H1 (cell line): ENCODE measurements around the gene SASS6. TPM values are rescaled to one million over a fixed set of nuclear protein-coding genes. Genes with fewer than 3 reads are reported as not detected.
A peak's percentile ranks its signal among the peaks of the same experiment; 100 is the strongest.

ENCODE experiments used
- CTCF ChIA-PET: fragments of 300-600 bp; sonication (Branson Sonifier 250); formaldehyde crosslinking; loops from one replicate; lab custom pipeline; 2021; ENCODE audit not compliant: partially characterized antibody; lab: Charles Lee
- POLR2A ChIA-PET: fragments of 300-600 bp; sonication (Branson Sonifier 250); formaldehyde crosslinking; loops from one replicate; lab custom pipeline; 2021; ENCODE audit warnings: inconsistent platforms; ENCODE audit not compliant: partially characterized antibody; lab: Charles Lee
- DNase-seq, 2 experiments: peaks; one replicate each; pipeline versions ENCODE4 v3.0.0 to v3.0.0-alpha.2; 2010 to 2022; ENCODE audit warnings: low spot score in 2 of 2, low read depth in 1 of 2, mixed read lengths in 1 of 2
- FAIRE-seq: peaks from 2 replicates; lab custom pipeline; 2011; peaks lifted over from hg19 to GRCh38; lab: Jason Lieb, UNC
- H2AFZ ChIP-seq: 2 replicates; pipeline ENCODE4 v1.8.1; 2012; ENCODE audit warnings: low read length, inconsistent platforms
- H2AK5ac ChIP-seq: 2 replicates; pipeline ENCODE4 v1.6.1; 2013; ENCODE audit warnings: low read depth, low read length
- H2BK120ac ChIP-seq: replicated peaks from 2 replicates; pipeline ENCODE3; 2013; ENCODE audit warnings: low read depth, low read length, inconsistent platforms
- H2BK12ac ChIP-seq: 2 replicates; pipeline ENCODE4 v1.6.1; 2013; ENCODE audit warnings: low read depth, low read length
- H2BK15ac ChIP-seq: 2 replicates; pipeline ENCODE4 v1.6.1; 2013; ENCODE audit warnings: low read length
- H2BK20ac ChIP-seq: 2 replicates; pipeline ENCODE4 v1.6.1; 2013; ENCODE audit warnings: low read length
- H2BK5ac ChIP-seq: 2 replicates; pipeline ENCODE4 v1.6.1; 2013; ENCODE audit warnings: low read depth, low read length
- H3K14ac ChIP-seq: 2 replicates; pipeline ENCODE4 v1.6.1; 2013; ENCODE audit warnings: inconsistent platforms; ENCODE audit not compliant: insufficient read length
- H3K18ac ChIP-seq: 2 replicates; pipeline ENCODE4 v1.6.1; 2013; ENCODE audit warnings: low read length; ENCODE audit errors: extremely low read depth
- H3K23ac ChIP-seq: 2 replicates; pipeline ENCODE4 v1.6.1; 2013; ENCODE audit warnings: inconsistent platforms; ENCODE audit not compliant: insufficient read length
- H3K23me2 ChIP-seq: 2 replicates; pipeline ENCODE4 v1.6.1; 2013; ENCODE audit warnings: low read depth, low read length
- H3K27ac ChIP-seq: 2 replicates; pipeline ENCODE4 v1.6.1; 2011; ENCODE audit warnings: low read depth, low read length, inconsistent platforms
- H3K27me3 ChIP-seq, 4 experiments: replicated peaks in 1 of 4; 1 replicate in 1 of 4; 2 replicates in 3 of 4; pipeline versions ENCODE4 v1.6.1 to v1.8.1; 2011 to 2013; ENCODE audit warnings: low read length in 3 of 4, mild to moderate bottlenecking in 3 of 4, inconsistent platforms in 2 of 4, mixed read lengths in 2 of 4, moderate library complexity in 1 of 4; ENCODE audit not compliant: control insufficient read depth in 3 of 4, insufficient read depth in 3 of 4; ENCODE audit errors: extremely low read depth in 1 of 4
- H3K36me3 ChIP-seq, 4 experiments: 2 replicates each; pipeline versions ENCODE4 v1.6.1 to v1.8.1; 2011 to 2013; ENCODE audit warnings: mild to moderate bottlenecking in 4 of 4, low read length in 3 of 4, moderate library complexity in 2 of 4, control low read depth in 1 of 4, inconsistent platforms in 1 of 4; ENCODE audit not compliant: insufficient read depth in 4 of 4, control insufficient read depth in 2 of 4
- H3K4ac ChIP-seq: replicated peaks from 2 replicates; pipeline ENCODE3; 2013; ENCODE audit warnings: low read length, low read depth, mixed read lengths, inconsistent platforms; ENCODE audit not compliant: insufficient read length
- H3K4me1 ChIP-seq, 4 experiments: replicated peaks in 1 of 4; 1 replicate in 1 of 4; 2 replicates in 3 of 4; pipeline versions ENCODE4 v1.6.1 to v1.8.1; 2011 to 2013; ENCODE audit warnings: low read length in 3 of 4, inconsistent platforms in 2 of 4, mixed read lengths in 1 of 4; ENCODE audit not compliant: insufficient read depth in 4 of 4, control insufficient read depth in 3 of 4
- H3K4me2 ChIP-seq, 2 experiments: 2 replicates each; pipeline versions ENCODE4 v1.6.1 to v1.8.1; 2011 to 2013; ENCODE audit warnings: low read depth in 2 of 2, low read length in 2 of 2, control low read depth in 1 of 2, inconsistent platforms in 1 of 2, mild to moderate bottlenecking in 1 of 2; ENCODE audit not compliant: insufficient read depth in 1 of 2
- H3K4me3 ChIP-seq, 4 experiments: fragments of 200-600, 300-600 bp in 1 of 4; sonication (generic), shearing (Covaris generic), sonication (Bioruptor Twin) in 1 of 4; 2 replicates each; pipeline versions ENCODE4 v1.5.1 to v1.8.1; 2011 to 2016; ENCODE audit warnings: low read length in 4 of 4, low read depth in 3 of 4, control low read depth in 2 of 4, inconsistent platforms in 2 of 4, mild to moderate bottlenecking in 2 of 4, mixed read lengths in 1 of 4, moderate library complexity in 1 of 4; ENCODE audit not compliant: insufficient read depth in 2 of 4; ENCODE audit errors: extremely low read depth in 1 of 4
- H3K56ac ChIP-seq: replicated peaks from 2 replicates; pipeline ENCODE3; 2013; ENCODE audit warnings: low read depth, mild to moderate bottlenecking, mixed read lengths, low read length, inconsistent platforms; ENCODE audit not compliant: insufficient read length
- H3K79me1 ChIP-seq: 2 replicates; pipeline ENCODE4 v1.6.1; 2013; ENCODE audit warnings: low read depth, low read length, control low read depth
- H3K79me2 ChIP-seq, 2 experiments: 2 replicates each; pipeline versions ENCODE4 v1.6.1 to v1.8.1; 2012 to 2013; ENCODE audit warnings: low read length in 2 of 2, mild to moderate bottlenecking in 2 of 2, inconsistent platforms in 1 of 2; ENCODE audit not compliant: insufficient read depth in 2 of 2, control insufficient read depth in 1 of 2
- H3K9ac ChIP-seq, 4 experiments: replicated peaks in 1 of 4; 1 replicate in 1 of 4; 2 replicates in 3 of 4; pipeline versions ENCODE4 v1.6.1 to v1.8.1; 2011 to 2013; ENCODE audit warnings: low read depth in 3 of 4, low read length in 3 of 4, control low read depth in 2 of 4, mild to moderate bottlenecking in 2 of 4, moderate library complexity in 2 of 4, inconsistent platforms in 1 of 4; ENCODE audit errors: extremely low read depth in 1 of 4
- H3K9me3 ChIP-seq, 2 experiments: 2 replicates each; pipeline versions ENCODE4 v1.6.1 to v1.8.1; 2012 to 2013; ENCODE audit warnings: mild to moderate bottlenecking in 2 of 2, moderate library complexity in 2 of 2, control low read depth in 1 of 2, inconsistent platforms in 1 of 2, low read depth in 1 of 2, low read length in 1 of 2, mixed read lengths in 1 of 2; ENCODE audit not compliant: insufficient read depth in 2 of 2
- H4K20me1 ChIP-seq, 2 experiments: replicated peaks in 1 of 2; 2 replicates each; pipeline versions ENCODE3 to v1.8.1; 2011 to 2013; ENCODE audit warnings: inconsistent platforms in 2 of 2, low read length in 2 of 2, mild to moderate bottlenecking in 1 of 2; ENCODE audit not compliant: insufficient read depth in 2 of 2, control insufficient read depth in 1 of 2
- H4K5ac ChIP-seq: 2 replicates; pipeline ENCODE4 v1.6.1; 2013; ENCODE audit warnings: low read length, low read depth, mixed read lengths, inconsistent platforms; ENCODE audit not compliant: insufficient read length
- H4K8ac ChIP-seq: 2 replicates; pipeline ENCODE4 v1.8.0; 2013; ENCODE audit warnings: mild to moderate bottlenecking, moderate library complexity, low read length, inconsistent platforms; ENCODE audit not compliant: insufficient read depth; ENCODE audit errors: extremely low read depth
- H4K91ac ChIP-seq: replicated peaks from 2 replicates; pipeline ENCODE3; 2013; ENCODE audit warnings: low read length, mixed read lengths, inconsistent platforms; ENCODE audit not compliant: insufficient read length
- ASH2L ChIP-seq: fragments of 200-600, 300-600 bp; sonication (generic); IDR thresholded peaks from one replicate; pipeline ENCODE4 v1.7.1; 2017; ENCODE audit warnings: low read length
- KDM4A ChIP-seq: IDR thresholded peaks from one replicate; pipeline ENCODE4 v1.7.1; 2012; ENCODE audit warnings: low read depth, mild to moderate bottlenecking, moderate library complexity, low read length, inconsistent platforms; ENCODE audit not compliant: severe bottlenecking
- RBBP5 ChIP-seq: IDR thresholded peaks from 2 replicates; pipeline ENCODE4 v1.7.1; 2012; ENCODE audit warnings: low read depth, mild to moderate bottlenecking, inconsistent platforms, low read length, moderate library complexity, borderline replicate concordance
- RXRA ChIP-seq: IDR thresholded peaks from 2 replicates; pipeline ENCODE4 v1.6.1; 2011; ENCODE audit warnings: low read depth, mild to moderate bottlenecking, low read length, moderate library complexity; ENCODE audit not compliant: insufficient read depth
- SAP30 ChIP-seq: fragments of 300-600 bp; sonication (generic); IDR thresholded peaks from 2 replicates; pipeline ENCODE4 v1.7.1; 2012; ENCODE audit warnings: low read length, moderate library complexity, mild to moderate bottlenecking, inconsistent platforms; ENCODE audit not compliant: insufficient read depth, insufficient replicate concordance
- SIN3A ChIP-seq, 2 experiments: IDR thresholded peaks in 1 of 2; conservative IDR thresholded peaks in 1 of 2; 2 replicates each; pipeline ENCODE4 v1.6.1; 2011 to 2012; ENCODE audit warnings: low read length in 2 of 2, improper control_type of control experiment in 1 of 2, low read depth in 1 of 2, mild to moderate bottlenecking in 1 of 2
- SIRT6 ChIP-seq: IDR thresholded peaks from one replicate; pipeline ENCODE4 v1.7.1; 2012; ENCODE audit warnings: low read length, inconsistent platforms
- TBP ChIP-seq: IDR thresholded peaks from 2 replicates; pipeline ENCODE4 v1.6.1; 2011; ENCODE audit warnings: low read depth, low read length, improper control_type of control experiment
- ZNF274 ChIP-seq: IDR thresholded peaks from 2 replicates; pipeline ENCODE4 v1.7.0; 2012; ENCODE audit warnings: low read length, borderline replicate concordance; ENCODE audit errors: extremely low read depth
- WGBS, 2 experiments: shearing (Covaris generic) in 1 of 2; methylation state at CpG; one replicate each; pipeline versions ENCODE4 v1.1.6 to v1.1.7; 2013 to 2015; ENCODE audit warnings: low lambda C conversion rate in 2 of 2, mixed read lengths in 2 of 2, inconsistent platforms in 1 of 2, low coverage in 1 of 2, missing lambda C conversion rate in 1 of 2; ENCODE audit not compliant: insufficient replicate concordance in 2 of 2, insufficient coverage in 1 of 2, insufficient read length in 1 of 2; ENCODE audit errors: extremely low coverage in 1 of 2, missing lambda C conversion rate in 1 of 2; 5-methylcytosine and 5-hydroxymethylcytosine counted together
- polyA plus RNA-seq, 7 experiments: library from polyadenylated mRNA; depleted of rRNA in 3 of 7; stranded (reverse) in 5 of 7; unstranded in 2 of 7; fragments of >200 nt in 5 of 7; fragments of 200-250 nt in 2 of 7; gene quantifications; 1 replicate in 5 of 7; 2 replicates in 1 of 7; 4 replicates in 1 of 7; pipeline versions ENCODE4 v1.2.1 to v1.2.3, GENCODE V29; 2011 to 2013; ENCODE audit warnings: missing spikeins in 2 of 7, mixed read lengths in 2 of 7
- total RNA-seq: library from RNA; stranded (reverse); fragmentation: NEBNext Ultra II Directional; extraction: Animal tissue kit (Norgen Biotek cat#: 25700); gene quantifications from 2 replicates; pipeline ENCODE4 v1.2.1, GENCODE V29; 2021

Gene SASS6
- total and polyA plus RNA-seq, 2 of the 8 experiments (the other 6 are each of a cell fraction or from before 2014, with no cell fraction given), result 1.2 to 13.8 TPM

- POLR2A ChIA-PET, result interaction anchor here (1.5 to 2.9 kb wide), 6 partner anchors 10 to 314 kb away, joined by 3 to 13 read pairs (median 5); partner anchors contain the start of genes AGL, CDC14A, SASS6 and TRMT13
- Histone ChIP-seq H3K4ac (no peak overlapping the region), H3K23me2 (peaks cover 6% of the 10 kb centered on the region; the same call in 1 of the 2 replicates), H2BK120ac (no peak overlapping the region), H3K9me3 (no peaks in the 10 kb centered on the region), H3K14ac (no peak overlapping the region), H3K18ac (no peak overlapping the region), H4K91ac (no peak overlapping the region), H3K36me3 (no peaks in the 10 kb centered on the region; a peak in 1 of 8 replicates), H2AK5ac (no peak overlapping the region), H2BK15ac (no peak overlapping the region), H3K79me2 (peaks cover 12 to 67% of the 10 kb centered on the region in 2 experiments), H3K4me2 (peak overlapping the region; percentile 64 to 89), H3K9ac (peak overlapping the region; percentile 95 to 99 (median 98)), H4K20me1 (no peaks in the 10 kb centered on the region), H4K8ac (peak overlapping the region; percentile 99; the same call in 1 of the 2 replicates), H3K4me3 (peak overlapping the region; percentile 95 to 98 (median 98)), H3K27ac (peak overlapping the region; percentile 97), H2BK5ac (peak overlapping the region; percentile 98), H4K5ac (peak overlapping the region; percentile 2), H3K79me1 (no peaks in the 10 kb centered on the region), H3K56ac (peak overlapping the region; percentile 78), H3K23ac (no peak overlapping the region), H2BK12ac (no peak overlapping the region), H2AFZ (peak overlapping the region; percentile 43; the same call in 1 of the 2 replicates), H3K27me3 (no peaks in the 10 kb centered on the region), H2BK20ac (no peak overlapping the region), H3K4me1 (no peaks in the 10 kb centered on the region)
- peak in 1 of 2 experiments; percentile 73 for DNase-seq
- 2% methylated on average over 33 of the region's 37 CpGs; no CpG with 5 or more reads in 1 of the 2 experiments for WGBS, 2 experiments
- TF ChIP-seq SIN3A (conservative IDR thresholded peaks at IDR 0.05 in 1 of 2, IDR thresholded peaks at IDR 0.05 in 1 of 2; ENCODE audit: low read depth in 1 of 2, low read length in 2 of 2) (peak; percentile 26 to 62; a peak in 1 of 4 replicates), SIRT6 (no peak), ZNF274 (no peak), RBBP5 (peak; percentile 41), RXRA (no peak), SAP30 (peak; percentile 55), ASH2L (peak; percentile 67), KDM4A (no peak), TBP (peak; percentile 16; the same call in 1 of the 2 replicates)
- no peak for FAIRE-seq
- CTCF ChIA-PET, result interaction anchor here (1.4 kb wide), 1 partner anchor 17 kb away, joined by 4 read pairs; no protein-coding TSS in a partner anchor
Measured at GRCh38 chr1:100038660-100039287, 94.0 kb downstream of the SASS6 start.
